Measurements from ENCODE around the gene PHACTR1.
A peak's percentile ranks its signal among the peaks of the same experiment; 100 is the strongest.

Gene PHACTR1

GRCh38 chr6:12806136-12806535 lies 89.6 kb downstream of the PHACTR1 start:
- no peak for DNase-seq

DNA sequence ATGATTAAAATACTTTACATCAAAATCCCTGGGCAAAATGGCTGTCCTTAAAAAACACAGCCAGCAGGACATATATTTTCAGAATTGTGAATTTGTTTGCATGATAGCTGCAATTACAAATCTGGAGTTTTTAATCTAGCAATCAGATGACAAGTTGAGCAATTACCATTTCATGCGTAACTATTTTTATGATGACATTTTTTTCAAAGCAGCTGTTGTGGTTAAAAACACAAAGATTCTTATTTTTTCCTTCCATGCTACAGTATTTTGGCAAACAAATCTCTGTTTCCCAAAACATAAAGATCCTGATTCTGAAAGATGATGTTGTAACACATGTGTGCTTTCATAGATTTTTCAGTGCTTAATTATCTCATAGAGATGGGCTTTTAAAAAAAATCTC lies 90.2 kb downstream of the PHACTR1 start:
- no peak for DNase-seq

DNA sequence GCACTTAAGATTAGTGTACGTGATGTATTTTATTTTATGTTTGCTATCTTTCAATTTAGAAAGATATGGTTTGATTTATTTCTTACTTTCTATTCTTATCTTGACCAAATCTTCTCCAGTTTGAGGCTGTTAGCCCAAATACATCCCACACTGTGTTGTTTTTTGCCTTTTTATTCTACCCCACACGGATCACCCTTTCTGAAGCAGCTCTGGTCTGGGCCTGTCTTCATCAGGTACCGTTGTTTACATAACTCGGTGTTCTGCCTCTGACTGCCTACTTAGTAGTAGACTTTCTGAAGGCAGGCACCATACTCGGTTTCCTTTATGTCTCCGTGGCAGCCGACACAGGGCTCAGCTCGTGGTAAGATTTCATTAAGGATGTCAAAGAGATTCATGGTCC lies 95.0 kb downstream of the PHACTR1 start:
- DNase-seq, result no peak

GRCh38 chr6:12813321-12813720 lies 96.8 kb downstream of the PHACTR1 start:
- no peak for DNase-seq

- DNase-seq, result no peak
Measured at GRCh38 chr6:12814015-12814414, 97.4 kb downstream of the PHACTR1 start.

DNA sequence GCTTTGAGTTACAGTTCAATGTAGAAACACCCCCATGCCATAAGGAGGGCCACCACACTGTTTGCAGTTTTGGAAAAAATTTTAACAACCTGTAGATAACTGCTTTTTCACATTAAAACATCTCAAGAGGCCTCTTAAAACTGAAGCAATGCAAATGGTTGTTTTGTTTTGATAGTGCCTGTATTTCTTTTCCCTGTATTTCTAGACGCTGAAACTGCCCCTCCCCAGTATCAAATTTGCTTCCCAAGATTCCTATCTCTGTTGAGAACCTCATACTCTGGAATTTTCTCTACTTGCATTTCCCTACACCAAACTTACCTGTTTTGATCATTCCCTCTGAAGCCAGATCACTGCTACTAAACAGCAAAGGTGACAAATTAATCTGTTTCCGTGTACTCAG lies 98.5 kb downstream of the PHACTR1 start:
- no peak for DNase-seq

DNA sequence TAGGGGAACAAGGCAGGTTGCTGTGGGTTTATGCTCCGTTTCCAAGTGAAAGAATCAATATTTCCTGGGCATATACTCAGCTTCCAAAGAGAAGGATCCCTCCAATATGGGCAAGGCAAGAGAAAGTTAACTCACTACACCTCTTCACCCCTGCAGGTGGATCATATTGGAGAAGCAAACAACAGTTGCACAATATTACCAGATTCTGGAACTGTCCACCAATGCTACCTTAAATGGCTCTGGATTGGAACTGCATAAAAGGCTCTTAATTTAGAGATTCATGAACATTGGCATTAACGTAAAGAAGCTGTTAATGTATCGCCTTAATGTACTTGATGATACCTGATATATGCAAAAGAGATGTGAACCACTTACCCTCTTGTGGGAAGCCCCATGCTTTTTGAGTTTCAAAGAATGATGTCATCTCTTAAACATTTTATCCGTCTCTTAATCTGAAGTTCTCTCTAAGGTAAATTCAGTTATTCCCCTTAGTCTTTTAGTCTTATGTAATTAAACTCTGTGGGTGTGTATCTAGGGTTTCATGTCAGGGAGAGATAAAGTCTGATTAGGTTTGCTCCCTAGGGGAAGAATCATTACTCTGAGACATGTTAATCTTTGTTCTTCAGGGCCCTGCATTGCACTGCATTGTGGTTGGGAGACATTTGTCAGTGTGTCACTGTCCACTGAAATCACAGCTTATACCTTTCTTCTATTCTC lies 99.5 kb downstream of the PHACTR1 start:
- DNase-seq, result no peak

GRCh38 chr6:12818324-12818723 lies 101.8 kb downstream of the PHACTR1 start:
- no peak for DNase-seq

GRCh38 chr6:12823847-12824246 lies 107.3 kb downstream of the PHACTR1 start:
- no peak for DNase-seq

- no peak for DNase-seq
Measured at GRCh38 chr6:12826584-12826983, 110.0 kb downstream of the PHACTR1 start.

- no peak for DNase-seq
Measured at GRCh38 chr6:12827921-12828320, 111.4 kb downstream of the PHACTR1 start.

DNA sequence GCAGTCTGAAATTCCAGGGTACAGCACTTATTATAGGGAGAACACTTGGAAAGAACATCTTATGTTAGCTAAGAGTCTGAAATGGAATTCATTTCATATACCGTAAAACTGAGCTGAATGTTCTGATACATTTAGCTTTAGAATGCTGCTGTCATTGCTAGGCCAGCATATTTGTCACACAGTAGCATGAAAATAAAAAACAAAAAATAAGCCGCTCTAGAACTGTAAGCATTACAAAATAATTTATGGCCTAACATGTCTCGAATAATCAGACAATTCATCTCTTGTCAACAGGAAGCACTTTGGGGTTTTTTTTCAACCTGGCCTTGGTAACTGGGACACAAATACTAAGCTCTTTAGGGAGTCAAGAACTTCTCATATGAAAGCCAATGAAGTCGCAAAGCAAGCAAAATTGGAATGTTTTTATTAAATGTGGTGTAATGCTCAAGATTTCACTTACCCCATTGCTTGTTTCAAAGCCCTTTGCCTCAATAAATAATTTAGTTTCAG lies 115.7 kb downstream of the PHACTR1 start:
- no peak for DNase-seq

- DNase-seq, result no peak
Measured at GRCh38 chr6:12836009-12836408, 119.4 kb downstream of the PHACTR1 start.

DNA sequence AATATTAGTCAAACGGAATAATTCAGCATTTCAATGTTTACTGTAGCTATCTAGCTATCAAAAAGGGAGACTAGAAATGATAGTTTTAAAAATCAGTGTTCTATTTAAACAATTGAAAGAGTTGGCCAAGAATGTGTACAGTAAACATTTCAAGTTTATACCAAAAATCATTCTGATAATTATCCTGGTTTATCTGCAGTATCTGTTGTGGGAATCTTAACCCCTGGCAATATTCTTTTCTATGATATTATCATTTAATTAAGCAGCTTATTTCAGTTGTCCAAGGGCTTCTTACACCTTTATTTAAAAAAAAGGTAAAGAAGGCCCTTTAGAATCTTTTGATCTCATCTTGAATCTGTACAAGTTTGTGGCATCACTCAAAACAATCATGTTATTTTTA lies 125.1 kb downstream of the PHACTR1 start:
- no peak for DNase-seq

GRCh38 chr6:12842114-12842513 lies 125.5 kb downstream of the PHACTR1 start:
- no peak for DNase-seq

DNA sequence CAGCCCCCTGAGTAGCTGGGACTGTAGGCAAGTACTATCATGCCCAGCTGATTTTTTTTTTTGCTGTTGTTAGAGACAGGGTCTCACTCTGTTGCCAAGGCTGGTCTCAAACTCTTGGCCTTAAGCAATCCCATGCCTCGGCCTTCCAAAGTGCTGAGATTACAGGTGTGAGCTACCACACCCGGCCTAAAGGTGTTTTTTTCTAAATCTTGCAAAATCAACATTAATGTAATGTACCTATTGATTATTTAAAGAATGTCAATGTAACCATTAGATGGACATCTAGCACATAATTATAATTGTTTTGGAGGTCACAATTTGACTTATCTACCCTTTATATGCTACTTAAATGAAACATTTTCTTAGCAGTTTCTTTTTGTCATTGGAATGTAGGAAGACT lies 126.1 kb downstream of the PHACTR1 start:
- DNase-seq, result no peak

- DNase-seq, result peak; percentile 22
Measured at GRCh38 chr6:12844284-12845223, 128.0 kb downstream of the PHACTR1 start.

- no peak for DNase-seq
Measured at GRCh38 chr6:12845224-12846004, 128.8 kb downstream of the PHACTR1 start.

- no peak for DNase-seq
Measured at GRCh38 chr6:12848964-12849808, 132.6 kb downstream of the PHACTR1 start.

- DNase-seq, result no peak
Measured at GRCh38 chr6:12849809-12850198, 133.2 kb downstream of the PHACTR1 start.

GRCh38 chr6:12851123-12851695 lies 134.6 kb downstream of the PHACTR1 start:
- DNase-seq, result no peak

GRCh38 chr6:12861603-12862002 lies 145.0 kb downstream of the PHACTR1 start:
- no peak for DNase-seq
